Breast epithelium (tissue), 4 donors: Measurements from ENCODE around the gene CUL1. TPM values are rescaled to one million over a fixed set of nuclear protein-coding genes. Genes with fewer than 3 reads are reported as not detected.

Source experiments
- DNase-seq, 2 donors: peaks; one replicate each; pipeline ENCODE4 v3.0.0-alpha.2; 2019; ENCODE audit warnings: low spot score in 2 of 2
- H3K27ac ChIP-seq, 2 donors: fragments of 200-600 bp; sonication (generic) in 1 of 2; one replicate each; pipeline ENCODE4 v1.5.1; 2016 to 2019; ENCODE audit warnings: mild to moderate bottlenecking in 1 of 2
- H3K27me3 ChIP-seq, 2 donors: fragments of 200-600 bp; sonication (generic) in 1 of 2; one replicate each; pipeline versions ENCODE4 v1.5.1 to v1.6.0; 2017 to 2019; ENCODE audit warnings: control low read depth in 1 of 2, mild to moderate bottlenecking in 1 of 2
- H3K36me3 ChIP-seq: fragments of 200-600 bp; one replicate; pipeline ENCODE4 v1.5.1; 2019
- H3K4me1 ChIP-seq, 2 donors: fragments of 200-600 bp; sonication (generic); one replicate each; pipeline ENCODE4 v1.5.1; 2016 to 2019; ENCODE audit warnings: control low read depth in 1 of 2
- H3K4me3 ChIP-seq, 3 donors: fragments of 200-600 bp; sonication (generic); 1 replicate in 2 of 3; 2 replicates in 1 of 3; pipeline ENCODE4 v1.5.1; 2016 to 2019; ENCODE audit warnings: mild to moderate bottlenecking in 3 of 3, moderate library complexity in 2 of 3
- H3K9me3 ChIP-seq, 2 donors: fragments of 200-600 bp; sonication (generic) in 1 of 2; one replicate each; pipeline ENCODE4 v1.5.1; 2016 to 2019; ENCODE audit warnings: control low read depth in 1 of 2
- CTCF ChIP-seq, 3 donors: fragments of 450-650 bp; IDR thresholded peaks; one replicate each; pipeline ENCODE4 v1.5.1; 2016 to 2017; ENCODE audit warnings: antibody characterized with exemption in 3 of 3, mild to moderate bottlenecking in 3 of 3, moderate library complexity in 3 of 3
- POLR2A ChIP-seq: fragments of 450-650 bp; IDR thresholded peaks from one replicate; pipeline ENCODE4 v1.6.1; 2016; ENCODE audit warnings: antibody characterized with exemption, mild to moderate bottlenecking, moderate library complexity
- POLR2AphosphoS5 ChIP-seq, 3 donors: sonication (generic); formaldehyde crosslinking; IDR thresholded peaks; one replicate each; pipeline ENCODE4 v1.6.1; 2017; ENCODE audit warnings: antibody characterized with exemption in 3 of 3
- intact Hi-C: fragments of 100-400 bp; cut with DNase I; formaldehyde crosslinking; loops from one replicate; pipeline ENCODE4 v1.15.1; 2023; ENCODE audit warnings: low total_unique reads
- total RNA-seq, 3 donors: library from RNA; depleted of rRNA; stranded (reverse); fragments of >200 nt; gene quantifications; one replicate each; pipeline ENCODE4 v1.1.0, GENCODE V29; 2016

CUL1 gene
- total RNA-seq, 3 donors from 2014 or later: 61.6 to 71.4 (median 65.4) TPM

- TF ChIP-seq POLR2AphosphoS5 (IDR thresholded peaks at IDR 0.05): no peak
- no peak for TF ChIP-seq CTCF (IDR thresholded peaks at IDR 0.05)
- no peak for TF ChIP-seq POLR2A
- peaks cover 0 to 11% of the 10 kb centered on the region in 2 donors for H3K4me1 ChIP-seq
- H3K27me3 ChIP-seq: no peaks in the 10 kb centered on the region
- intact Hi-C loops: no loop called here
- DNase-seq: no peak
- no peak overlapping the region for H3K4me3 ChIP-seq
- no peaks in the 10 kb centered on the region for H3K36me3 ChIP-seq
- no peak overlapping the region for H3K27ac ChIP-seq
- H3K9me3 ChIP-seq: no peaks in the 10 kb centered on the region
Measured at GRCh38 chr7:148726385-148726784, 27.7 kb downstream of the CUL1 start.

- no peak for TF ChIP-seq CTCF (IDR thresholded peaks at IDR 0.05)
- no peak for TF ChIP-seq POLR2AphosphoS5 (IDR thresholded peaks at IDR 0.05)
- TF ChIP-seq POLR2A: no peak
- Histone ChIP-seq H3K4me3 (no peak overlapping the region), H3K4me1 (peaks cover 0 to 6% of the 10 kb centered on the region in 2 donors), H3K9me3 (no peaks in the 10 kb centered on the region), H3K27ac (no peak overlapping the region), H3K36me3 (no peaks in the 10 kb centered on the region), H3K27me3 (no peaks in the 10 kb centered on the region)
- intact Hi-C loops: no loop called here
- DNase-seq: no peak
Measured at GRCh38 chr7:148727501-148728278, 29.0 kb downstream of the CUL1 start.

- H3K27ac ChIP-seq: no peak overlapping the region
- no peak for DNase-seq
- H3K9me3 ChIP-seq: no peaks in the 10 kb centered on the region
- TF ChIP-seq POLR2AphosphoS5 (IDR thresholded peaks at IDR 0.05): no peak
- TF ChIP-seq POLR2A: no peak
- no peak for TF ChIP-seq CTCF (IDR thresholded peaks at IDR 0.05)
- H3K4me3 ChIP-seq: no peak overlapping the region
- no peaks in the 10 kb centered on the region for H3K27me3 ChIP-seq
- H3K4me1 ChIP-seq: peaks cover 0 to 4% of the 10 kb centered on the region in 2 donors
- H3K36me3 ChIP-seq: no peaks in the 10 kb centered on the region
- intact Hi-C loops: no loop called here
Measured at GRCh38 chr7:148729984-148730733, 31.5 kb downstream of the CUL1 start.

- H3K27me3 ChIP-seq: no peaks in the 10 kb centered on the region
- no peak overlapping the region for H3K27ac ChIP-seq
- H3K4me3 ChIP-seq: no peak overlapping the region
- H3K36me3 ChIP-seq: no peaks in the 10 kb centered on the region
- no peak for DNase-seq
- no peaks in the 10 kb centered on the region for H3K4me1 ChIP-seq
- TF ChIP-seq POLR2AphosphoS5 (IDR thresholded peaks at IDR 0.05) (no peak), CTCF (IDR thresholded peaks at IDR 0.05) (no peak), POLR2A (no peak)
- no peaks in the 10 kb centered on the region for H3K9me3 ChIP-seq
- intact Hi-C loops: no loop called here
Measured at GRCh38 chr7:148732862-148733261, 34.2 kb downstream of the CUL1 start.

GRCh38 chr7:148733496-148733895 is 34.8 kb downstream of the CUL1 start:
- intact Hi-C loops: no loop called here
- H3K4me3 ChIP-seq: no peak overlapping the region
- DNase-seq: no peak

More at GRCh38 chr7:148733496-148733895, 34.8 kb downstream of the CUL1 start:
- H3K36me3 ChIP-seq: peaks cover 4% of the 10 kb centered on the region
- H3K9me3 ChIP-seq: no peaks in the 10 kb centered on the region
- H3K4me1 ChIP-seq: no peaks in the 10 kb centered on the region
- TF ChIP-seq POLR2A (no peak), CTCF (IDR thresholded peaks at IDR 0.05) (no peak), POLR2AphosphoS5 (IDR thresholded peaks at IDR 0.05) (no peak)
- H3K27ac ChIP-seq: no peak overlapping the region
- no peaks in the 10 kb centered on the region for H3K27me3 ChIP-seq
